NOMO-1 (cell line): ENCODE measurements around the gene OR7D4.

Experiments
- DNase-seq, 2 experiments: peaks; one replicate each; lab custom pipeline; 2025; ENCODE audit not compliant: unreplicated experiment in 2 of 2; lab: John Stamatoyannopoulos, UW

Gene OR7D4

DNA sequence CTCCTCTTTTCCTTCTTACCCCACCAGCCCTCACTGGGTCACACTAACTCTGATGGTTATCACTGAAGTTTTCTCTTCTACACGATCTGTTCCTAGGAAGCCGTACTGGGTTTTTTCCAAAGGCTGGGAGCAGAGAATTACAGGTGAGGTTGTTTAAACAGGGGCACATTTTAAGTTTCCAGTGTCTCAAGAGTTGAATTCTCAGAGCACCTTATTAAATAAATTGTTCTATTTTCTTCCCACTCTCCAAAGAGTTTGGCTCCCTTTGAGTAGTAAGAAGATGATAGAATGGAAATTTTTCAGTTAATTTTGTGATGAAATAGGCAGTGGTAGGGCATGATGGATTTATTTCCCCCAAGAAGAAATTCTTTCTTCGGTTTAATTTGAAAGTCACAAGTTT is at the start of gene OR7D4:
Gene OR7D4, minus strand, starts transcription at position 101 of the 400 bp plus-strand sequence. CDS start 4,752 bp downstream, outside the sequence.
- no peak for DNase-seq

- DNase-seq = no peak
Measured at GRCh38 chr19:9251236-9251635, 31.8 kb upstream of the OR7D4 start.

- no peak for DNase-seq
Measured at GRCh38 chr19:9250630-9251029, 31.2 kb upstream of the OR7D4 start, which contains the start of gene OR7E24. Gene OR7E24, plus strand, starts transcription at chr19:9250930. Its CDS starts 114 bp downstream, at chr19:9251044.

DNA sequence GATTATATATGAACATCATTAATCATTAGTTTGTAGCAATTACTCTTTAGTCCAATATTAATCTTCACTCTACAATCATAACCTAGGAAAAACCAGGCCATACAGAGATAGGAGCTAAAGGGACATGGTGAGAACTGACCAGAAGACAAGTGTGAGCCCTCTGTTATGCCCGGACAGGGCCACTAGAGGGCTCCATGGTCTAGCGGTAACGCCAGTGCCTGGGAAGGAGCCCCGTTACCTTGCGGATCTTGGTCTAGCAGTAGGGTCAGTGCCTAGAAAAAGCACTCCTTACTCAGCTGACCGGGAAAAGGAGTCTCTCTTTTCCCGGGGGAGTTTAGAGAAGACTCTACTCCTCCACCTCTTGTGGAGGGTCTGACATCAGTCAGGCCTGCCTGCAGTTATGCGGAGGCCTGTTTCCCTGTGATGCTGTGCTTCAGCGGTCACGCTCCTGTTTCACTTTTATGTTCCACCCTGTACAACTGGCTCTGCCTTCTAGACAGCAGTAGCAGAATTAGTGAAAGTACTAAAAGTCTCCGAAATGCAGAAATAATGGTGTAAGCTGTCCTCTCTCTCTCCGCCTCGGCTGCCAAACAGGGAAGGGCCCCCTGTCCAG is 13.8 kb downstream of the OR7D4 start:
- DNase-seq = peak; percentile 23 to 28

- peak in 1 of 2 experiments; percentile 7 for DNase-seq
Measured at GRCh38 chr19:9198044-9198443, 21.3 kb downstream of the OR7D4 start.

GRCh38 chr19:9189535-9189934 is 29.9 kb downstream of the OR7D4 start:
- DNase-seq = no peak

DNA sequence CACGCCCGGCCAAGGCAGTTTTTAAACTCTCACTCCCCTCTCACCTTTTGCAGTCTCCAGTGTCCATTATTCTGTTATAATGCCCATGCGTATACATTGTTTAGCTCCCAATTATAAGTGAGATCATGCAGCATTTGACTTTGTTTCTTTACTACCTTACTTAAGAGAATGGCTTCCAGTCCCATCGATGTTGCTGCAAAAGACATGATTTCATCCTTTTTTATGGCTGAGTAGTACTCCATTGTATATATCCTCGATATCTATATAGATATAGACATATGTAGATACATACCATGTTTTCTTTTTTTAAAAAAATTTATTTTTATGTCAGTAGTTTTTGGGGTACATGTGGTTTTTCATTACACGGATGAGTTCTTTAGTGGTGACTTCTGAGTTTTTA is 32.2 kb downstream of the OR7D4 start:
- no peak for DNase-seq

GRCh38 chr19:9183000-9183399 is 36.4 kb downstream of the OR7D4 start:
- DNase-seq = no peak

- no peak for DNase-seq
Measured at GRCh38 chr19:9178901-9179300, 40.5 kb downstream of the OR7D4 start, which contains the start of gene OR7D2. Gene OR7D2, plus strand, starts transcription at chr19:9178979. Its CDS starts 6,803 bp downstream, at chr19:9185782.

DNA sequence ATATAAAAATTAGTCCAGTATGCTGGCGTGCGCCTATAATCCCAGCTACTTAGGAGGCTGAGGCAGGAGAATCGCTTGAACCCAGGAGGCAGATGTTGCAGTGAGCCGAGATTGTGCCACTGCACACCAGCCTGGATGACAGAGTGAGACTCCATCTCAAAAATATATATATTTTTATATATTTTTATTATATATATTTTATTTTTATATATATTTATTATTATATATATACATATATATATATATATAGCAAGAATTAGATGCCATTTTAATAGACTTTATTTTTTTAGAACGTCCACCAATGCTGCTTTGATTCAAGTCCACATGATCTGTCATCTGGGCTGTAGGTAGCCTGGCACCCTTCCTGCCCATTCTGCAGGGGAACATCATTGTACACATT is 44.1 kb downstream of the OR7D4 start:
- no peak for DNase-seq

DNA sequence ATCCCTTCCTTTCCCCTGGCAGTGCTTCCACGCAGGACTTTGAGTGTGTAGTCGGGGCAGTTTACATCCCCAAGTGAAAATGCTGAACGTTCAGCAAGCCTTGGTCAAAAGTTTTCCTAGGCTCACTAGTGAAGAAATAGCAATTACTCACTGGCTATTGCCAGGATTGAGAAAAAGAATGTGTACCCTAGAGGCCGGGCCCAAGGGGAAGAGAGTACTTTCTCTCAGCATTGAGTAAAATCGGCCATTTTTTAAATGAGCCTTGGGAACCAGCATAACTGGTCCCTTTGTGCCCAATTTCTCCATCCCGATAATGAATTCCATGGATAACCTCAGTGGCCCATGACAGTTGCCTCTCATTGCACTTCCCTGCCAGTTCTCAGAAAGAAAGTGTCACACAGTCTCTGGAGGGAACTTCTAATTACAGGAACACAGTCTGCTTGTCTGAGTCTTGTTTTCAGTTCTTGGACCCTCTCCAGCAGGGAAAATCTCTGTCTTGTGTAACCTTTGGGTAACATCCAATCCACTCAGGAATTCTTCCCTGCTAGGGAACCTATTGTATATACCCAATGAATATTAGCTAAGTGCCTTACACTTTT is 47.9 kb downstream of the OR7D4 start:
- DNase-seq = no peak

DNA sequence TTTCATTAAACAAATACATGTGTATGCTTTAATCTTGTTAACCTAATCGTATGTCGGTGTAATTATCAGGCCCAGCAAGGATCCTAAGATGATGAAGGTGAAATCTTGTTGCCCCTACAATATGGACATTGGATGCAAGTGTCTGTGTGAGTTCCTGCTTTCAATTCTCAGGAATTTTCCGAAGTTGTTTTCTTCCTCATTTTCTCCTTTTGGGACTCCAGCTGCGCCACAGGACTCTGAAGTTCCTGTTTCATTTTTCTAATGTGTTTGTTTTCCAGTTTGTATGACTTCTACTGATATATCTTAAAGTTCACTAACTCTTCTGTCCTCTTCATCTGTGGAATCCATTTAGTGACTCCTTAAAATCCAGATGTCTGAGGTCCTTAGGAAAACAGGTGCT is 52.5 kb downstream of the OR7D4 start:
- DNase-seq = no peak

- DNase-seq = no peak
Measured at GRCh38 chr19:9165261-9165660, 54.1 kb downstream of the OR7D4 start.

- no peak for DNase-seq
Measured at GRCh38 chr19:9161427-9161826, 58.0 kb downstream of the OR7D4 start.
